Measurements from ENCODE around the gene PCCA.

- TF ChIP-seq CTCF (IDR thresholded peaks at IDR 0.05; ENCODE audit: borderline replicate concordance, extremely low read depth, low read length, poor library complexity, severe bottlenecking) (no peak), EZH2 (IDR thresholded peaks at IDR 0.05; ENCODE audit: borderline replicate concordance, low read depth, low read length, severe bottlenecking) (no peak)
Observed at GRCh38 chr13:100529666-100530377, 440.9 kb downstream of the PCCA start.

Measured in DND-41 (cell line).